NCI-H345 (cell line): ENCODE data around the gene SPACA9.

Experiments used
- DNase-seq: peaks from one replicate; lab custom pipeline; 2025; lab: John Stamatoyannopoulos, UW

The SPACA9 gene

GRCh38 chr9:132863096-132863495 is 15.6 kb upstream of the SPACA9 start:
- no peak for DNase-seq

GRCh38 chr9:132864277-132864676 is 14.4 kb upstream of the SPACA9 start:
- DNase-seq, result no peak

- DNase-seq, result no peak
These were observed 14.0 kb upstream of the SPACA9 start for GRCh38 chr9:132864691-132865090.

GRCh38 chr9:132866898-132867297 is 11.8 kb upstream of the SPACA9 start:
- DNase-seq, result no peak

- DNase-seq, result no peak
These were observed 9.4 kb upstream of the SPACA9 start for GRCh38 chr9:132869266-132869665.

GRCh38 chr9:132873403-132873802 is 5.3 kb upstream of the SPACA9 start:
- no peak for DNase-seq

- DNase-seq, result no peak
These were observed 3.5 kb upstream of the SPACA9 start for GRCh38 chr9:132875159-132875558.

GRCh38 chr9:132876849-132877248 is 1.8 kb upstream of the SPACA9 start:
- no peak for DNase-seq

- no peak for DNase-seq
These were observed 1.3 kb upstream of the SPACA9 start for GRCh38 chr9:132877458-132877823.

GRCh38 chr9:132877824-132878694 is 639 bp upstream of the SPACA9 start, which contains the start of gene AK8:
Gene AK8, minus strand, starts transcription at chr9:132878284. Its CDS starts 29 bp downstream, at chr9:132878255.
- DNase-seq, result peak; percentile 82

- DNase-seq, result no peak
These were observed 992 bp downstream of the SPACA9 start for GRCh38 chr9:132879457-132880323.

- DNase-seq, result no peak
These were observed 1.6 kb downstream of the SPACA9 start for GRCh38 chr9:132880324-132880661.

- DNase-seq, result no peak
These were observed 3.1 kb downstream of the SPACA9 start for GRCh38 chr9:132881826-132882225.

- no peak for DNase-seq
These were observed 3.9 kb downstream of the SPACA9 start for GRCh38 chr9:132882616-132883015.

GRCh38 chr9:132883349-132884294 is 4.9 kb downstream of the SPACA9 start:
- no peak for DNase-seq

GRCh38 chr9:132885720-132886333 is 7.1 kb downstream of the SPACA9 start:
- DNase-seq, result no peak

- no peak for DNase-seq
These were observed 7.6 kb downstream of the SPACA9 start for GRCh38 chr9:132886334-132886725.

- DNase-seq, result no peak
These were observed 8.8 kb downstream of the SPACA9 start for GRCh38 chr9:132887181-132888120.

- no peak for DNase-seq
These were observed 9.5 kb downstream of the SPACA9 start for GRCh38 chr9:132888151-132888550.

GRCh38 chr9:132892400-132892799 is 13.7 kb downstream of the SPACA9 start:
- no peak for DNase-seq
